Stimulated activated CD4-positive, alpha-beta T cell treated with anti-CD3 and anti-CD28 coated beads, Interleukin-12 subunit alpha, Interleukin-12 subunit beta, amount 100 ng/mL, for 24 hours (primary cell): ENCODE measurements around the gene CNOT2.

ENCODE experiments used
- DNase-seq, 2 experiments: peaks; one replicate each; pipeline ENCODE4 v3.0.0-alpha.2; 2020; ENCODE audit warnings: low read depth in 2 of 2

The CNOT2 gene

GRCh38 chr12:70305794-70306193 is 62.6 kb downstream of the CNOT2 start:
- DNase-seq: no peak

DNA sequence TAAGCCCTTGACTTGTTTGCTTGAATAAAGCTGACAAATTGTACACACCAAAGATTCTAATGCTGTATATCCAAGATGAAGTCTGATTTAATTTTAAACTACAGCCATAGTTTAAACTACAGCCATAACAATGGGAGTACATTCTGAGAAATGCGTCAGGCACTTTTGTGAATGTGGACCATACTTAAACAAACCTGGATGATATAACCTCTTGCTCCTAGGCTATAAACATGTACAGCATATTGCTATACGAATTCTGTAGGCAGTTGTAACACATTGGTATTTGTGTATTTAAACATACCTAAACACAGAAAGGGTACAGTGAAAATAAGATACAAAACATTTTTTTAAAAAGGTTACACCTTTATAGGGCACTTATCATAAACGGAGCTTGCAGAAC is 63.4 kb downstream of the CNOT2 start:
- no peak for DNase-seq

DNA sequence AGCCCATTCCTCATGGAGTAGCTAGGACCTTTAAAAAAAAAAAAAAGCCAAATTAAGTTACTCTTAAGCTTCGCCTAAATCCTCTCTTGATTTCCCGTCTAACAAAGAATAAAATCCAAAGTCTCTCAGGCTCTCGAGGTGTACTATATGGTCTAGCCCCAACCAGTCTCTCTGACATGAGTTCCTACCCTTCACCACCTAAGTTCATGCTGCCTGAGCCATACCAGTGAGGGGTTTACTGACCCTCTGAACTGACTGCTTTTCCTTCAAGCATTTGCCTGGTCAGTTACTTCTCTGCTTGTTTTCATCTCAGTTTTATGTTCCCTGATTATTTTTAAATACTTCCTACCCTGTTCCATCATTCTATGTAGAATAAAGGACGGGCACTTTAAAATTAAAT is 64.6 kb downstream of the CNOT2 start:
- no peak for DNase-seq

DNA sequence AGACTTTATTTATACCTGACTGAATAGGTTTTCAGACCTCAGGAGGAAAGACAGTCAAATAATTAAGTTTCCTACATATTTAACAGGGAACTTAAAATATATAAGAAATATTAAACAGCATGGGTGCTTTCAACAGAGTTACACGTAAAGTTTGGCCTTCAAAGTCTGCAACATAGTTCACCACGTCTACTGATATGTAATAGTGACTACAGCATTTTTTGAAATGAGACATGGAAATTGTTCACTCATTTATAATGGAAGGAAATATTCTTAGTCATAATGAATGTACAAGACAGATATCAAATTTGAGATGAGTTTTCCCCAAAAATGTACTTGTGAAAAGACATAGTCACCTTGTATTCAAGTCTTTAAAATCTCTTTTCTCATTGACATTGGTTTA is 66.1 kb downstream of the CNOT2 start:
- no peak for DNase-seq

DNA sequence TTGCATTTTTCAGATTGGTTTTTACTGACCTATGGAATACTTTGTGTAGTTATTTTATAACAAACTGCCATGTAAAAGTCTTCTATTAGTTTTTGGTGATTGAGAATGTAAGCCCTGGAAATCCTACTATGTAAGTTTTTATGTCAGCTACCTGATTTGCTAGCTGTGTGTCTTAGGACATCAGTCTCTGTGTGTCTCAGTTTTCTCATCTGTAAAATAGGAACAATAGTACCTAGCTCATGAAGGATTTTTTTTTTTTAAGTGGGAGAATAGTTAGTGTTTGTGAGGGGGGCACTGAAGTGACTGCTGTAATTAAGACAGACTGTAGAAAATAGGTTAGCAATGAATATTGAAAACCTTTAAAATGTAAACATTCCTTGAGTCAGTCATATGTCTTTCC is 70.9 kb downstream of the CNOT2 start:
- DNase-seq: no peak

GRCh38 chr12:70317781-70318180 is 74.5 kb downstream of the CNOT2 start:
- no peak for DNase-seq

DNA sequence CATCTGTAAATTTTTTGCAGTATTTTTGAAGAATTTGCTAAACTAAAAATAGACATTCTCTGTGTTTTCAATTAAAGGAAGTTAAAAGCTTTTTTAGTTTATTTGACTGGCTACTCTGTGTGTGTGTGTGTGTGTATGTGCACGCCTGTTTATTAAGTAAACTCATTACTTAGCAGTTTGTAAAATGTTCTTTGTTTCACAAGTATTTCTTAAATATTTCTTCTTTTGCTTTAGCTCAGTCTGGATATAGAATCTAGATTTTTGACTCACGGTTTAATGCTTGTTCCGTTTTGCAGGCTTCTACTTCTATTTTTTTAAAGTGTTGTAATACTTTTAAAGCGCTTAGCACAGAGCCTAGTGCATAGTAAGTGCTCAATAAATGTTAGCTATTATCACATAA is 76.4 kb downstream of the CNOT2 start:
- no peak for DNase-seq

GRCh38 chr12:70321191-70321590 is 78.0 kb downstream of the CNOT2 start:
- no peak for DNase-seq

DNA sequence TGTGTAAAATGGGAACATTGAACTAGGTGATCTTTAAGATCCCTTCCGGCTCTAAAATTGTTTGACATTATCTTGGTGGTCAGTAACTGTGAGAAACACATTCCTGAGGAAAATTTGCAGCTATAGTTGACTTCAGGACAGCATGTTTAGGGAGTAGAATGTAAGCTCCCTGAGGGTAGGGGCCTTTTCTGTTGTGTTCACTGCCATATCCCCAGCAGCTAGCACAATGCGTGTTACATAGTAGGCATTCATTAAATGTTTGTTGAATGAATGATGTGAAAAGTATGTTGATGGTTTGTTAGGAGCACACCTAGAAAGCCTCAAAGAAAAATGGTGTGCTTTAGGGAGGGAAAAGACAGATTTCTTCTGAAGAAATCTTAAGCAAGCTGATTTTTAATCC is 84.3 kb downstream of the CNOT2 start:
- DNase-seq: no peak

DNA sequence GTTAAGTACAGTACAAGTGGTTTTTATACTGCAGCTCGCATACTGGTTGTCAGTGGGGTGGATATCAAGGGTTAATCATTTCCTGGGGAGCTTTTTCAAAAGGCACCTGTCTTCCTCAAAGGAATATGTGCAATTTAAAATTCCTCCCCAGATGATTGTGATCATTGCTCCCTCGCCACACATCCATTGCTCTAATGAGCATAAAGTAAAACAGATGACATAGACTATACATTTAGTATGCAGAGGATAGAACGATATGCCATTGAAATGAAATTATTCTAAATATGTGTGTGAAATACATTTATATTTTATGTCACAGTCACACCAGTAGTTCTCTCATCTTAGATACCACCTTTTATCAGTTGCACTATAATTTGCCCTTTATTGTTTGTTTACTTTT is 86.5 kb downstream of the CNOT2 start:
- DNase-seq: no peak

DNA sequence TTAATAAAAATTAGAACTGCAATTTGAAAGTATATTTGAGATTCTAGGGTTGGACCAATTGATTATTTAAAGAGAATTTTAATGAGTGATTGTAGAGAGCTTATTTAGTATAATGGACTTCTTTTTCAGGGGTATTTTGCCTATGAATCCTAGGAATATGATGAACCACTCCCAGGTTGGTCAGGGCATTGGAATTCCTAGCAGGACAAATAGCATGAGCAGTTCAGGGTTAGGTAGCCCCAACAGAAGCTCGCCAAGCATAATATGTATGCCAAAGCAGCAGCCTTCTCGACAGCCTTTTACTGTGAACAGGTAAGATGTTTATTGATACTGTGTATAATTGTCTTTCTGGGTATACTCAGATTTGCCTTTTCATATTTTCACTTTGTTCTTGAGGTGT is 86.9 kb downstream of the CNOT2 start:
- no peak for DNase-seq

DNA sequence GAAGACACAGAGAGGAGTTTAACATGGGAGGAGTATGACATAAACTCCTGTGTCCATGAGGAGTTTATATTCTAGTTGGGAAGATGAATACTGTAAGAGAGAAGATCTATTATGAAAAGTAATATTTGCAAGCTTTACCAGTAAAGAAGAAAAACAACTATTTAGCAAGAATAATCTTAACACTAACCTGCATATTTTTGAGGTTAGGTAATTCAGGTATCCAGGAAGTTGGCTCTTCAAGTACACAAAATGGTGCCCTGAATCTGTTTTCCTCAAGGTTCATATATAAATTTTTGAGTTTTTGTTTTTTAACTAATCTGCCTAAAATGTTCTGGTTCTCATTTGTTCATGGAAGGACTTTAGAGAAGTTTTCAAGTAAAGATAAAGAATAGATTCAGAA is 89.0 kb downstream of the CNOT2 start:
- DNase-seq: no peak

DNA sequence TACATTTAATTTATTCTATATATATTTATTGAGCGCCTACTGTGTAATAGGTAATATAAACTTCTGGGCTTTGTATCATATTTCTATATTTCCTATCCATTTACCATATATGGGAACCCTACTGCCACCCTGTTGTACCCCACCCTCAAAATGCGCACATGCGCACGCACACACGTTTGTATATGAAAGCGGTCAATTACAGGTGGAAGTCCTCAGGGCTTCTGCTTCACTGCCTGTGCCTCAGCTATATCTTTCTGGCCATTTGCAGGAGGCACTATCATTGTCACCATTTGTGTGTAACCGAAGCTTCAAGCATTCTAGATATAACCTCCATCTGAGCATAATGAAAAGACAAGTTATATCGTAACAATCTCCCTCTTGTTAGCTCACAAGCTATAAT is 91.5 kb downstream of the CNOT2 start:
- no peak for DNase-seq

GRCh38 chr12:70338531-70338930 is 95.3 kb downstream of the CNOT2 start:
- no peak for DNase-seq

DNA sequence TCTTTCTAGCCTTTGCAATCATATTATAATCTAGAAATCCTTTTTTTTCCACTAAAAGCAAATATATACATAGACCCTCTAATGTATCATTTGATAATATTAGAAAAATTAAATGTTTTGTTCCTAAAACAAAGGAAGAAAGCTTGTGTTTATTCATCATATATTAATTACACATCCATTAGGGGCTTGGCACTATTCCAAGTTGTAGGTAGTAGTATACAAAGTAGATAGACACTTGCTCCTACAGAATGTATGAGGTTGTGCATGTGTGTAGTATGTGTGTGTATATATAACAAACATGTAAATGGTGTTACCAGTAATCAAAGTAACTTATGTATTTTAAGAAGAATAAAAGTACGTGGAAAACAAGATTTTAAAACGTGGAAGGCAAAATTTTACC is 107.8 kb downstream of the CNOT2 start:
- no peak for DNase-seq

- no peak for DNase-seq
Measured at GRCh38 chr12:70353780-70354660, 110.8 kb downstream of the CNOT2 start.

DNA sequence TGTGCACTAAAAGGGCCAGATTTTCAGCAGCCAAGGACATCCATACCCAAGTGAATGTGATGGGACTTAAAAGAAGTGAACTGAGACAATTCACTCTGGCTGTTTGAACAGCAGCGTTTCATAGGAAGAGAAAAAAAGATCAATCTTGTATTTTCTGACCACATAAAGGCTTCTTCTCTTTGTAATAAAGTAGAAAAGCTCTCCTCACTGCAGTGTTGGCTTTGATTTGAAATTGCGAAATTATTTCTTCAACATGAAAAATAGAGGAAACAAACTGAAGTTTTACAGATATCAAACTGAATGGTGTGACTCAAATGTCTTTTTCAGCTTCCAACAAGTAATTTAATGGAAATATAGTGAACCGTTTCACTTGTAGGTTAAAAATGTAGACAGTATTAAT is 111.6 kb downstream of the CNOT2 start:
- DNase-seq: no peak

- no peak for DNase-seq
Measured at GRCh38 chr12:70355972-70356371, 112.7 kb downstream of the CNOT2 start.

- no peak for DNase-seq
Measured at GRCh38 chr12:70359458-70360197, 116.4 kb downstream of the CNOT2 start.

- DNase-seq: no peak
Measured at GRCh38 chr12:70360218-70360617, 117.0 kb downstream of the CNOT2 start.

GRCh38 chr12:70364695-70365397 is 121.6 kb downstream of the CNOT2 start:
- no peak for DNase-seq

DNA sequence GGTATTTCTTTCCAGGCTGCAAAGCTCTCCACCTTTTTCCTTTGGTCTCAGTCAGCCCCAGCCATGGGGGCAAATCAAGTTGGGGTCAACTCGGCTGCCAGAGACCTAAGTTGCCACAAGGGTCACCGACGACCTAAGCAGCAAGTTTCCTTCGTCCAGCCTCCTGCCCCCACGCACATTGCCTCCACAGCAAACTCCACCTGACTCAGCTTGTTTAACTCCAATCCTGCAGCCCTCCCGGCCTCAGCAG is 122.1 kb downstream of the CNOT2 start:
- DNase-seq: no peak
